Neural progenitor cell (in vitro differentiated cells): ENCODE measurements around the gene KDM2B.

Experiments
- EZH2 ChIP-seq: fragments of 200-600 bp; sonication (generic); IDR thresholded peaks from 2 replicates; pipeline ENCODE4 v1.6.1; 2017; ENCODE audit warnings: antibody characterized with exemption, mild to moderate bottlenecking, moderate library complexity
- EZH2phosphoT487 ChIP-seq: fragments of 200-600 bp; sonication (generic); IDR thresholded peaks from 2 replicates; pipeline ENCODE4 v1.6.1; 2017; ENCODE audit warnings: antibody characterized with exemption
- TF ChIP-seq, protein P1 (sequence below): fragments of 200-600 bp; sonication (generic); IDR thresholded peaks from 2 replicates; pipeline ENCODE4 v1.5.1; 2017; ENCODE audit warnings: antibody characterized with exemption, mild to moderate bottlenecking

DNA sequence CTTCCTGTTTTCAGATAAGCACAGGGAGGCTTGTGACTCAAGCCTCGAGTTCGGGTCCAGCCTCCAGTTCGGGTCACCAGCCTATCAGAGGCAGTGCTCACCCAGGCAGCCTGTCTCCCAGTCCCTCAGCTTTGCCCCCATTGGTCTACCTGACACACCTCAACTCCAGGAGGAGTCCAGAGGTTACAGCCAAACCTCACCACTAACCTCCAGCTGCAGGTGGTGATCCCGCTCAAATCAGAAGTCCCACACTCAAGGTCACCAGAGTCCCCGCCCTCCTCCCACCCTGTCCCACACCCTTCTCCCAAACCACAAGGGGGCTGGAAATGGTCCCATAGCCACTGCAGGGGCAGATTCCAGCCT is 42.1 kb downstream of the KDM2B start:
- no peak for TF ChIP-seq EZH2
- TF ChIP-seq, protein P1, sequence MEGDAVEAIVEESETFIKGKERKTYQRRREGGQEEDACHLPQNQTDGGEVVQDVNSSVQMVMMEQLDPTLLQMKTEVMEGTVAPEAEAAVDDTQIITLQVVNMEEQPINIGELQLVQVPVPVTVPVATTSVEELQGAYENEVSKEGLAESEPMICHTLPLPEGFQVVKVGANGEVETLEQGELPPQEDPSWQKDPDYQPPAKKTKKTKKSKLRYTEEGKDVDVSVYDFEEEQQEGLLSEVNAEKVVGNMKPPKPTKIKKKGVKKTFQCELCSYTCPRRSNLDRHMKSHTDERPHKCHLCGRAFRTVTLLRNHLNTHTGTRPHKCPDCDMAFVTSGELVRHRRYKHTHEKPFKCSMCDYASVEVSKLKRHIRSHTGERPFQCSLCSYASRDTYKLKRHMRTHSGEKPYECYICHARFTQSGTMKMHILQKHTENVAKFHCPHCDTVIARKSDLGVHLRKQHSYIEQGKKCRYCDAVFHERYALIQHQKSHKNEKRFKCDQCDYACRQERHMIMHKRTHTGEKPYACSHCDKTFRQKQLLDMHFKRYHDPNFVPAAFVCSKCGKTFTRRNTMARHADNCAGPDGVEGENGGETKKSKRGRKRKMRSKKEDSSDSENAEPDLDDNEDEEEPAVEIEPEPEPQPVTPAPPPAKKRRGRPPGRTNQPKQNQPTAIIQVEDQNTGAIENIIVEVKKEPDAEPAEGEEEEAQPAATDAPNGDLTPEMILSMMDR: no peak
- no peak for TF ChIP-seq EZH2phosphoT487
